HG02870 (cell line): ENCODE data around the gene DMXL2.
"Not testable (repeated sequence)": the region's sequence is repeated elsewhere in the genome, so short reads cannot be mapped to it uniquely, and the experiment has no call there.

Experiments
- ATAC-seq: cut with Tn5 transposase; IDR thresholded peaks from one replicate; pipeline ENCODE4 v1.9.1; 2021; ENCODE audit warnings: mild to moderate bottlenecking, moderate library complexity; ENCODE audit not compliant: unreplicated experiment

Gene DMXL2

GRCh38 chr15:51425517-51426040 is 197.0 kb downstream of the DMXL2 start:
- ATAC-seq = no peak

DNA sequence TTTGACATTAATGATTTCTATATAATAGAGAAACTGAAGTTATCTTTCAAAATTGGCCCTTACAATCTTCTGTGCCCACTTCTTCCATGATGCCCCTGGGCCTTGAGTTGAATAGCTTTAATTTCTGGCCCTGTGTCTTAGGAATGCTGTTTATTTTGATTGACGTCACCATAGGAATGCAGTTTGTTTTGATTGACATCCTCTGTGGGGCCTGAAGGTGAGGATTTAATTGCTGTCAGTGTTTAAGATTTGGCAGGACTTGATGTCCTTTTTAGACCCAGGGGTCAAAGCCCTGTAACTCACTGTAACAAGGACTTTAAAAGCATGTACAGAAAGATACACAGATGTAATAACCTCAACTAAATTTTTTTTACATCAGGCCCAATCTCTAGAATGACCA is 197.8 kb downstream of the DMXL2 start:
- no peak for ATAC-seq

GRCh38 chr15:51423040-51423439 is 199.5 kb downstream of the DMXL2 start:
- not testable (repeated sequence) for ATAC-seq

GRCh38 chr15:51416129-51416528 is 206.4 kb downstream of the DMXL2 start:
- no peak for ATAC-seq

DNA sequence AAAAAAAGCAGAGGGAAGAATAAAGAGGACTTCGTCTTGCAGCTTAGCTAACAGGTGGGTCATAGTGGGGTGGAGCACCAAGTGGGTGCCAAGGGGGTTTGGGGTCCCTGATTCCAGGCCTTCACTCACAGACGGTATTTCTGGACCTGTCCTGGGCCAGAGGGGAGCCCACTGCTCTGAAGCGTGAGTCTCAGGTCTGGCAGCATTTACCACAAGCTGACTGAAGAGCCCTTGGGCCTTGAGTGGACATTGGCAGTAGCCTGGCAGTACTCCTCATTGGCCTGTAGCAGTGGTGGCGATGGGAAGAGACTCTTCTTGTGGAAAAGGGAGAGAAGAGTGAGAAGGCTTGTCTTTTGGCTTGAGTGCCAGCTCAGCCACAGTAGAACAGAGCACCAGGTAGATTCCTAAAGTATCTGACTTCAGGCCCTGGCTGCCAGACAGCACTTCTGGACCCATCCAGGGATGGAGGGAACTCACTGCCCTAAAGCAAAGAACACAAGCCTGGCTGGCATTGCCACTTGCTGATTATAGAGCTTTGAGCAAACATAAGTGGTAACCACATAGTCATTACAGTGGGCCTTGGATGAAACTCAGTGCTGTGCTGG is 208.2 kb downstream of the DMXL2 start:
- ATAC-seq = no peak

GRCh38 chr15:51405693-51406523 is 216.7 kb downstream of the DMXL2 start:
- no peak for ATAC-seq

GRCh38 chr15:51403946-51404695 is 218.4 kb downstream of the DMXL2 start:
- ATAC-seq = no peak

DNA sequence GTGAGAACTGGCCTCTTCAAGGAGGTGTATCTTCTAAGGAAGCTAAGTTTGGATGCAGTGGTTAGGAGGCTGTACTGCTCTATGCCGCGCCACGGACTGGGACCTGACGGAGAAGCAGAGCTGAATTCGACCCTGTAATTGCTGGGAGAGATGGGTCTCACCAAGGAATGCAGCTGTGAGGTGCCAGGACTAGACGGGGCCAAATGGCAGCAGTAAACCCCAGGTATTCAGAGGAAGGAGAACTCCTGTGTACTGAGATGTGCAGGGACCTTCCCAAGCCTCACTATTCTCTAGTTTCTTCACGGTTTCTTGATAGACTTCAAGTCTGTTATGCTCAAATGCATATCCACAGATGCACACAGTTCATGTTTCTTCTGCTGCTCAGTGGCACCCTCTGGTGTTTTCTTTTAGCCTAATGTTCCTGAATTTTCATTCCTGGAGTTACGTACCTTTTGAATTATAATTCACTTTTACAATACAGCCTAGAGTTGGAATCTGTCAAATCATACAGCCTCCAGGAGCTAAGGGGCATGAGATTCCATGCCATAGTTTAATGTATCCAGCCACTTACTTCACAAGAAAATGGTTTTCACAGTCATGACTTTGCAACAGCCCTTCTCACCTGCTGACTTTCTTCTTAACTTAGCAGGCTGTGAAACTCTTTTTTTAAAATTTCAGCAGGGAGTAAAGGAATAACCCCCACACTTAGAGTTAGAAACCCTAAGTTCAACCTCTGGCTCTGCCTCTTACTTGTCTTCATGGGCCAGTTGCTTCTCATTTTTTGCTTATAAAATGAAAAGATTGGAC is 219.3 kb downstream of the DMXL2 start:
- no peak for ATAC-seq

GRCh38 chr15:51401872-51402517 is 220.6 kb downstream of the DMXL2 start:
- ATAC-seq = no peak

DNA sequence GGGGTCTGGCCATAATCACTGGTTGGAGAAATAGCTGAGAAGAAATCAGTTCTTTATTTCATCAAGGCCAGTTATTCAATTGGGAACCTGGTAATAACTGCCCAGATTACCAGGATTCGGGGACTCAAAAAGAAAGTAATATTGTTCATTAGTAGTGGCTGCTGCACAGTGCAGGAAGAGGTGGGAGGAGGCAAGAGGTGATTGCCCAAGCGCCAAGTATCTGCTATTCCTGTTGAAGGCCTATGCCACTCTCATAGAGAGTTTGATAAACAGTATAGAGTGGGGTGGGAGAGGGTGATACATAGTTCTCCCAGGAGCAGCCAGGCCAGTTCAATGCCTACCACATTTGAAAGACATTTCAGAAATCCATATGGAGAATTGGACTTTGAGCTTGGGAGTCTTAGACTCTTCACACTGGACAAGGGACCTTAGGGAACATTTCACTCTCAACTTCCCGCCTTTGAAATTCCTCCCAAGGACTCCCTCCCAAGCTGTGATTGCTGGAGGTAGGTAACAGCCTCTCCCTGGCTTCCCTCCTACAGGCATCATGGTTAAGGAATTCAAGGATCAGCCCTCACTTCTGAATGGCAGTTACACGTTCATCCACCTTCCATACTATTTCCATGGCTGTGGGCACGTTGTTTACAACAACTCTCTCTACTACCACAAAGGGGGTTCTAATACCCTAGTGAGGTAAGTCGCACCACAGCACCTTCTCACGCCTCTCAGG is 221.4 kb downstream of the DMXL2 start:
- ATAC-seq = no peak

DNA sequence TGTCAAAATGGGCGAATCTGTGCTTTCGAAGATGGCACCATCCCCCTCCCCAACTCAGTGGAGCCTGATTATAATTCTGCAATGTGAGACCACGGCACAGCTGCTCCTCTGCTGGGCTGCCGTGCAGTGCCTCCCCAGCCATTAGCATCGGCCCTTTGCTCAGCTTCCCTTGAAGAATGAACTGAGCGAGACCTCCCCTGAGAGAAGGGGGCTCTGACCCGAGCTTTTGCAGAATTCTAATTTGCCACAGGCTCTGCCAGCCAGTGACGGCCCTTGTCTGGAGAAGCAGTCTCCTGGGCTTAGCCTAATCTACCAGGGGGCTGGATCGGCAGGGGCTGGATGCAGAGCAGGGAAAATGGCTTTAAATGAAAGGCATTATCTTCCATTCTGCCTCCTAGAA is 223.9 kb downstream of the DMXL2 start:
- ATAC-seq = no peak
